Peyer's patch (tissue), 4 donors: ENCODE results near the gene TRABD. TPM values are rescaled to one million over a fixed set of nuclear protein-coding genes. Genes with fewer than 3 reads are reported as not detected.
A peak's percentile ranks its signal among the peaks of the same experiment; 100 is the strongest.

Experiments used
- DNase-seq, 3 donors: peaks; one replicate each; pipeline ENCODE4 v3.0.0-alpha.2; 2017 to 2019
- H3K27ac ChIP-seq, 4 donors: fragments of 200-600 bp; sonication (generic); one replicate each; pipeline ENCODE4 v1.5.1; 2016 to 2019
- H3K27me3 ChIP-seq, 2 donors: fragments of 200-600 bp; sonication (generic); one replicate each; pipeline ENCODE4 v1.5.1; 2019
- H3K36me3 ChIP-seq, 3 donors: fragments of 200-600 bp; sonication (generic); one replicate each; pipeline ENCODE4 v1.5.1; 2016 to 2019
- H3K4me1 ChIP-seq, 4 donors: fragments of 200-600 bp; sonication (generic); one replicate each; pipeline ENCODE4 v1.5.1; 2016 to 2019
- H3K4me3 ChIP-seq, 4 donors: fragments of 200-600 bp; sonication (generic); 1 replicate in 3 of 4; 2 replicates in 1 of 4; pipeline ENCODE4 v1.5.1; 2016 to 2019; ENCODE audit warnings: mild to moderate bottlenecking in 1 of 4
- H3K9me3 ChIP-seq, 4 donors: fragments of 200-600 bp; sonication (generic); one replicate each; pipeline ENCODE4 v1.5.1; 2016 to 2019; ENCODE audit warnings: mild to moderate bottlenecking in 1 of 4
- POLR2A ChIP-seq, 2 donors: fragments of 450-650 bp; IDR thresholded peaks; one replicate each; pipeline ENCODE4 v1.5.1; 2017; ENCODE audit warnings: antibody characterized with exemption in 2 of 2, mild to moderate bottlenecking in 2 of 2, moderate library complexity in 2 of 2
- total RNA-seq, 4 donors: library from RNA; depleted of rRNA; stranded (reverse); fragments of >200 nt; gene quantifications; one replicate each; pipeline ENCODE4 v1.1.0, GENCODE V29; 2016
- TF ChIP-seq, protein P1 (sequence below), 6 experiments: fragments of 450-650 bp in 4 of 6; fragments of 200-600 bp in 2 of 6; sonication (generic) in 1 of 6; IDR thresholded peaks; one replicate each; pipeline ENCODE4 v1.5.1; 2017 to 2019; ENCODE audit warnings: antibody characterized with exemption in 6 of 6, mild to moderate bottlenecking in 3 of 6, moderate library complexity in 1 of 6

TRABD gene
- total RNA-seq, 4 donors from 2014 or later: 44.0 to 111 (median 86.3) TPM

GRCh38 chr22:50169181-50169759, 16.4 kb upstream of the TRABD start:
- Histone ChIP-seq H3K36me3 (no peaks in the 10 kb centered on the region), H3K27me3 (peaks cover 0 to 18% of the 10 kb centered on the region in 2 donors), H3K4me3 (peak overlapping the region in 3 of 4 donors; percentile 52 to 60 (median 58)), H3K9me3 (no peaks in the 10 kb centered on the region), H3K4me1 (peaks cover 0 to 14% (median 4%) of the 10 kb centered on the region in 4 donors), H3K27ac (no peak overlapping the region)
- TF ChIP-seq, protein P1, sequence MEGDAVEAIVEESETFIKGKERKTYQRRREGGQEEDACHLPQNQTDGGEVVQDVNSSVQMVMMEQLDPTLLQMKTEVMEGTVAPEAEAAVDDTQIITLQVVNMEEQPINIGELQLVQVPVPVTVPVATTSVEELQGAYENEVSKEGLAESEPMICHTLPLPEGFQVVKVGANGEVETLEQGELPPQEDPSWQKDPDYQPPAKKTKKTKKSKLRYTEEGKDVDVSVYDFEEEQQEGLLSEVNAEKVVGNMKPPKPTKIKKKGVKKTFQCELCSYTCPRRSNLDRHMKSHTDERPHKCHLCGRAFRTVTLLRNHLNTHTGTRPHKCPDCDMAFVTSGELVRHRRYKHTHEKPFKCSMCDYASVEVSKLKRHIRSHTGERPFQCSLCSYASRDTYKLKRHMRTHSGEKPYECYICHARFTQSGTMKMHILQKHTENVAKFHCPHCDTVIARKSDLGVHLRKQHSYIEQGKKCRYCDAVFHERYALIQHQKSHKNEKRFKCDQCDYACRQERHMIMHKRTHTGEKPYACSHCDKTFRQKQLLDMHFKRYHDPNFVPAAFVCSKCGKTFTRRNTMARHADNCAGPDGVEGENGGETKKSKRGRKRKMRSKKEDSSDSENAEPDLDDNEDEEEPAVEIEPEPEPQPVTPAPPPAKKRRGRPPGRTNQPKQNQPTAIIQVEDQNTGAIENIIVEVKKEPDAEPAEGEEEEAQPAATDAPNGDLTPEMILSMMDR (IDR thresholded peaks at IDR 0.05): no peak
- TF ChIP-seq POLR2A (IDR thresholded peaks at IDR 0.05): no peak
- DNase-seq: no peak

GRCh38 chr22:50169774-50170341, 15.9 kb upstream of the TRABD start:
- peak overlapping the region; percentile 17 to 60 (median 55) for H3K4me3 ChIP-seq
- DNase-seq: no peak
- no peak for TF ChIP-seq POLR2A (IDR thresholded peaks at IDR 0.05)
- TF ChIP-seq, protein P1 (IDR thresholded peaks at IDR 0.05): no peak
- H3K36me3 ChIP-seq: no peaks in the 10 kb centered on the region
- peaks cover 0 to 18% of the 10 kb centered on the region in 2 donors for H3K27me3 ChIP-seq
- H3K9me3 ChIP-seq: no peaks in the 10 kb centered on the region
- no peak overlapping the region for H3K27ac ChIP-seq
- H3K4me1 ChIP-seq: peaks cover 0 to 14% (median 4%) of the 10 kb centered on the region in 4 donors

- H3K9me3 ChIP-seq: no peaks in the 10 kb centered on the region
- H3K4me1 ChIP-seq: peaks cover 0 to 14% (median 4%) of the 10 kb centered on the region in 4 donors
- peaks cover 0 to 18% of the 10 kb centered on the region in 2 donors for H3K27me3 ChIP-seq
- no peaks in the 10 kb centered on the region for H3K36me3 ChIP-seq
- TF ChIP-seq, protein P1 (IDR thresholded peaks at IDR 0.05): no peak
- TF ChIP-seq POLR2A (IDR thresholded peaks at IDR 0.05): no peak
- H3K27ac ChIP-seq: no peak within 1 kb of the TSS
- peak within 1 kb of the TSS; percentile 17 to 60 (median 55) for H3K4me3 ChIP-seq
- DNase-seq: no peak
Observed at GRCh38 chr22:50170453-50171318, 15.0 kb upstream of the TRABD start, which contains the start of gene PANX2. Gene PANX2 (plus strand): TSS chr22:50170731. CDS start chr22:50170731, 0 bp downstream.

DNA sequence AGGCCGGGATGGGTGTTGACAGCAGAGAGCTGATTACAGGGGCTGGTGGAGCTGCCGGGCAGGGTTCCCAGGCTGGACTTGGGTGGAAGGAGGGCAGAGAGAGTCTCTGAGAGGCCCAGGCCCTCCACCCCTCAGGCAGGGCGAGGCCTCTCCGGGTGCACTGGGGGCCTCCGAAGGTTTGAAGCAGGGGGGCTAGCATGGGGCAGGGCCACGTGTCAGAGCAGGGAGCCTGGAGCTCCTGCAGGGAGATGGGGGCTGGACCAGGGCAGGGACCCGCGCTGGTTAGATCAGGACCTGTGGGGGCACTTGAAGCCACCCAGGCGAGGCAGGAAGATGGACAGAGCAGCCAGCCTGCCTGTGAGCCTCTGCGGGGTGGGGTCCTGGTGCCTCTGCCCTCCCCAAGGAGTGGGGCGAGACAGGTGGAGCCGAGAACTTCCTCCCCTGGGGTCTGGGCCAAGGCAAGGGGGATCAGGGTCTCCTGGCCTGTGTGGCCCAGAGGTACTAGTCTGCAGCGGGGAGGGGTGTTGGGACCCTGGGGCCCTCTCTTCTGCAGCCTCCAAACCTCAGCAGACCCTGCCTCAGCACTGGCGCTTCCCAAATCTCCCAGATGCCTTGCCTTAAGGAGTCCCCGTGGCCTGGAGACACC, 14.3 kb upstream of the TRABD start:
- TF ChIP-seq, protein P1 (IDR thresholded peaks at IDR 0.05): no peak
- no peak for TF ChIP-seq POLR2A (IDR thresholded peaks at IDR 0.05)
- no peak for DNase-seq
- no peaks in the 10 kb centered on the region for H3K9me3 ChIP-seq
- peak overlapping the region in 1 of 4 donors; percentile 58 for H3K4me3 ChIP-seq
- peaks cover 0 to 18% of the 10 kb centered on the region in 2 donors for H3K27me3 ChIP-seq
- H3K4me1 ChIP-seq: peaks cover 0 to 14% (median 4%) of the 10 kb centered on the region in 4 donors
- H3K36me3 ChIP-seq: no peaks in the 10 kb centered on the region
- H3K27ac ChIP-seq: no peak overlapping the region

GRCh38 chr22:50171965-50172421, 13.7 kb upstream of the TRABD start:
- peaks cover 0 to 18% of the 10 kb centered on the region in 2 donors for H3K27me3 ChIP-seq
- H3K4me1 ChIP-seq: peaks cover 0 to 14% (median 4%) of the 10 kb centered on the region in 4 donors
- no peak overlapping the region for H3K4me3 ChIP-seq
- no peaks in the 10 kb centered on the region for H3K9me3 ChIP-seq
- no peaks in the 10 kb centered on the region for H3K36me3 ChIP-seq
- no peak overlapping the region for H3K27ac ChIP-seq
- no peak for TF ChIP-seq POLR2A (IDR thresholded peaks at IDR 0.05)
- DNase-seq: no peak
